ENCODE data around the gene TSPAN5.
A peak's percentile ranks its signal among the peaks of the same experiment; 100 is the strongest.

Gene TSPAN5

GRCh38 chr4:98661371-98662054, 3.1 kb upstream of the TSPAN5 start:
- ATAC-seq: no peak
- peaks cover 13% of the 10 kb centered on the region for H3K36me3 Mint-ChIP-seq
- peaks cover 64% of the 10 kb centered on the region for H3K4me1 Mint-ChIP-seq
- peak overlapping the region; percentile 97 for H3K27ac Mint-ChIP-seq
- no peak overlapping the region for H3K4me3 Mint-ChIP-seq
- no peak for DNase-seq (ENCODE audit: low spot score in 2 of 2)
- no peaks in the 10 kb centered on the region for H3K9me3 Mint-ChIP-seq

- ATAC-seq (no peak), DNase-seq (ENCODE audit: low spot score in 2 of 2) (no peak)
- Mint-ChIP-seq H3K9me3 (no peaks in the 10 kb centered on the region), H3K4me3 (peak overlapping the region; percentile 91), H3K36me3 (peaks cover 13% of the 10 kb centered on the region), H3K27ac (peak overlapping the region; percentile 74), H3K4me1 (peaks cover 80% of the 10 kb centered on the region)
Observed at GRCh38 chr4:98659741-98660462, 1.5 kb upstream of the TSPAN5 start.

- peak overlapping the region; percentile 74 for H3K27ac Mint-ChIP-seq
- ATAC-seq: no peak
- H3K36me3 Mint-ChIP-seq: peaks cover 13% of the 10 kb centered on the region
- peak overlapping the region; percentile 91 for H3K4me3 Mint-ChIP-seq
- H3K4me1 Mint-ChIP-seq: peaks cover 83% of the 10 kb centered on the region
- DNase-seq (ENCODE audit: low spot score in 2 of 2): no peak
- H3K9me3 Mint-ChIP-seq: no peaks in the 10 kb centered on the region
Observed at GRCh38 chr4:98659106-98659592, 738 bp upstream of the TSPAN5 start.

GRCh38 chr4:98657531-98658286, 702 bp downstream of the TSPAN5 start:
- Mint-ChIP-seq H3K4me3 (peak overlapping the region; percentile 91), H3K4me1 (peaks cover 77% of the 10 kb centered on the region), H3K27ac (peak overlapping the region; percentile 80), H3K36me3 (peaks cover 9% of the 10 kb centered on the region), H3K9me3 (no peaks in the 10 kb centered on the region)
- DNase-seq (ENCODE audit: low spot score in 2 of 2): peak; percentile 23 to 69
- ATAC-seq: peak; percentile 67

- Mint-ChIP-seq H3K27ac (peak overlapping the region; percentile 80), H3K36me3 (peaks cover 9% of the 10 kb centered on the region), H3K4me3 (peak overlapping the region; percentile 91), H3K4me1 (peaks cover 68% of the 10 kb centered on the region), H3K9me3 (no peaks in the 10 kb centered on the region)
- no peak for ATAC-seq
- DNase-seq (ENCODE audit: low spot score in 2 of 2): no peak
Observed at GRCh38 chr4:98656886-98657285, 1.5 kb downstream of the TSPAN5 start.

- Mint-ChIP-seq H3K4me1 (peaks cover 64% of the 10 kb centered on the region), H3K27ac (no peak overlapping the region), H3K9me3 (no peaks in the 10 kb centered on the region), H3K4me3 (peak overlapping the region; percentile 91), H3K36me3 (peaks cover 9% of the 10 kb centered on the region)
- no peak for DNase-seq (ENCODE audit: low spot score in 2 of 2)
- no peak for ATAC-seq
Observed at GRCh38 chr4:98656443-98656842, 2.0 kb downstream of the TSPAN5 start.

- Mint-ChIP-seq H3K4me3 (no peak overlapping the region), H3K4me1 (peaks cover 60% of the 10 kb centered on the region), H3K36me3 (peaks cover 9% of the 10 kb centered on the region), H3K9me3 (no peaks in the 10 kb centered on the region), H3K27ac (no peak overlapping the region)
- no peak for ATAC-seq
- DNase-seq (ENCODE audit: low spot score in 2 of 2): no peak
Observed at GRCh38 chr4:98653890-98654867, 4.2 kb downstream of the TSPAN5 start.

- DNase-seq (ENCODE audit: low spot score in 2 of 2) (no peak), ATAC-seq (no peak)
- H3K27ac Mint-ChIP-seq: no peak overlapping the region
- peaks cover 55% of the 10 kb centered on the region for H3K4me1 Mint-ChIP-seq
- H3K4me3 Mint-ChIP-seq: no peak overlapping the region
- H3K9me3 Mint-ChIP-seq: no peaks in the 10 kb centered on the region
- H3K36me3 Mint-ChIP-seq: peaks cover 8% of the 10 kb centered on the region
Observed at GRCh38 chr4:98652996-98653395, 5.4 kb downstream of the TSPAN5 start.

- Mint-ChIP-seq H3K4me1 (peaks cover 38% of the 10 kb centered on the region), H3K27ac (no peak overlapping the region), H3K4me3 (no peak overlapping the region), H3K9me3 (no peaks in the 10 kb centered on the region), H3K36me3 (no peaks in the 10 kb centered on the region)
- ATAC-seq (no peak), DNase-seq (ENCODE audit: low spot score in 2 of 2) (no peak)
Observed at GRCh38 chr4:98648602-98649001, 9.8 kb downstream of the TSPAN5 start.

GRCh38 chr4:98646422-98646821, 12.0 kb downstream of the TSPAN5 start:
- DNase-seq (ENCODE audit: low spot score in 2 of 2): no peak
- H3K4me1 Mint-ChIP-seq: peaks cover 50% of the 10 kb centered on the region
- H3K27ac Mint-ChIP-seq: no peak overlapping the region
- ATAC-seq: no peak
- H3K36me3 Mint-ChIP-seq: no peaks in the 10 kb centered on the region
- H3K9me3 Mint-ChIP-seq: no peaks in the 10 kb centered on the region
- no peak overlapping the region for H3K4me3 Mint-ChIP-seq

GRCh38 chr4:98645527-98645926, 12.9 kb downstream of the TSPAN5 start:
- no peak for DNase-seq (ENCODE audit: low spot score in 2 of 2)
- no peak overlapping the region for H3K27ac Mint-ChIP-seq
- H3K9me3 Mint-ChIP-seq: no peaks in the 10 kb centered on the region
- H3K4me1 Mint-ChIP-seq: peaks cover 44% of the 10 kb centered on the region
- no peak for ATAC-seq
- H3K36me3 Mint-ChIP-seq: no peaks in the 10 kb centered on the region
- no peak overlapping the region for H3K4me3 Mint-ChIP-seq

GRCh38 chr4:98643755-98644154, 14.7 kb downstream of the TSPAN5 start:
- no peak for ATAC-seq
- Mint-ChIP-seq H3K27ac (no peak overlapping the region), H3K4me3 (peak overlapping the region; percentile 36), H3K36me3 (no peaks in the 10 kb centered on the region), H3K4me1 (peaks cover 53% of the 10 kb centered on the region), H3K9me3 (no peaks in the 10 kb centered on the region)
- no peak for DNase-seq (ENCODE audit: low spot score in 2 of 2)

GRCh38 chr4:98642991-98643426, 15.4 kb downstream of the TSPAN5 start:
- H3K4me1 Mint-ChIP-seq: peaks cover 53% of the 10 kb centered on the region
- no peaks in the 10 kb centered on the region for H3K9me3 Mint-ChIP-seq
- no peak overlapping the region for H3K27ac Mint-ChIP-seq
- no peak overlapping the region for H3K4me3 Mint-ChIP-seq
- DNase-seq (ENCODE audit: low spot score in 2 of 2) (no peak), ATAC-seq (peak; percentile 95)
- no peaks in the 10 kb centered on the region for H3K36me3 Mint-ChIP-seq

GRCh38 chr4:98641906-98642668, 16.3 kb downstream of the TSPAN5 start:
- DNase-seq (ENCODE audit: low spot score in 2 of 2) (no peak), ATAC-seq (no peak)
- Mint-ChIP-seq H3K4me1 (peaks cover 53% of the 10 kb centered on the region), H3K36me3 (no peaks in the 10 kb centered on the region), H3K9me3 (no peaks in the 10 kb centered on the region), H3K27ac (no peak overlapping the region), H3K4me3 (no peak overlapping the region)
